NCI-H510A treated with DMSO at 0.1 percent for 48 hours (cell line): ENCODE results near the gene OPTN.
"Not testable (repeated sequence)": the region's sequence is repeated elsewhere in the genome, so short reads cannot be mapped to it uniquely, and the experiment has no call there.

Experiments
- DNase-seq: peaks from one replicate; lab custom pipeline; 2025; lab: John Stamatoyannopoulos, UW

OPTN gene

DNA sequence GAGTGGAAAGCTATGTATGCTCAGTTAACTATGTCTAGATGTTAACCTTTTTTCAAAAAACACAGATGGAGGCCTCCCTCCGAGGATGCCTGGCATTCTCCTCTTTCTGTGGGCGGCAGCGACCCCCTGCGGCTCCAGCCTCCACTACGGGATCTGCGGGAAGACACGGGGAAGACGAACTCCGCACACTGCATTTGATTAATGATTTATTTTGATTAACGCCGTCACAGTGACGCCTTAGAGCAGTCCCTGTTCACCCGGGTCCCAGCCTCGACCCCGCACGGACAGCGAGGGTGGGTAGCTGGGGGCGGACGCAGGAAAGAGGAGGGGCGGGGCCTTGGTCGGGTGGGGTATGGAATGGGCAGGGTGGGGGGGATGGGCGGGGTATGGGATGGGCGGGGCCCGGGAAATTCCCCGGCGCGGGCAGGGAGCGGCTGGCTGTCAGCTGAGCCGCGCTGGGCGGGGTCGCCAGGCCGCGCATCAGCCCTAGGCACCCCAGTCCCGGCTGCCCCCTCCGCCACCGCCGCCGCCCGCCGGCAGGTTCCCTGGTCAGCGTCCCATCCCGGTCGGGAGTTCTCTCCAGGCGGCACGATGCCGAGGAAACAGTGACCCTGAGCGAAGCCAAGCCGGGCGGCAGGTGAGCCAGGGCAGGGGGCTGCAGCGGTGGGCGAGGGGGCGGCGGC lies at the start of gene OPTN:
Gene OPTN, plus strand, starts transcription at position 498 of the 683 bp plus-strand sequence. CDS start 8,960 bp downstream, outside the sequence.
- DNase-seq: peak; percentile 79

- no peak for DNase-seq
Observed at GRCh38 chr10:13051126-13051694, 48.8 kb upstream of the OPTN start.

GRCh38 chr10:13053208-13053607 lies 46.8 kb upstream of the OPTN start:
- DNase-seq: not testable (repeated sequence)

DNA sequence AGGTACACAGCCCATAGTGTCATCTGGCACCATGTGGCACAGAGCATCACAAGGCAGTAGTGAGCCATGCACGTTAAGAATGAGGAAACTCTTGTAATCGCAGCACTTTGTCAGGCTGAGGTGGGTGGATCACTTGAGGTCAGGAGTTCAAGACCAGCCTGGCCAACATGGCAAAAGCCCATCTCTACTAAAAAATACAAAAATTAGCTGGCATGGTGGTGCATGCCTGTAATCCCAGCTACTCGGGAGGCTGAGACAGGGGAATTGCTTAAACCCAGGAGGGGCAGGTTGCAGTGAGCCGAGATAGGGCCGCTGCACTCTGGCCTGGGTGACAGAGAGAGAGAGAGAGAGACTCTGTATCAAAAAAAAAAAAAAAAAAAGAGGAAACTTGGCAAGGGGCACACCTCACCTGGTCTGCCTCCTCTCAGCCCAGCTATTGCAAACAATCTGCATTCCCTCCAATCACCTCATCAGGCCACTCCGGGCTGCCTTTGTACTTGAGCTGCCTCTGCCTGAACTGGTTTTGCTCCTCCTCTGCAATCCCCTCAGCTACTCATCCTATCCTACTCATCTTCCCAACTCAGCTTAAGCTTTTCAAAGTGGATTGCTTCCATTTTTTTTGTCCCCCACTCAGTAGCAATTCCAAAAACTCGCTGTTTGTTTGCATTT lies 46.0 kb upstream of the OPTN start:
- DNase-seq: peak; percentile 65

DNA sequence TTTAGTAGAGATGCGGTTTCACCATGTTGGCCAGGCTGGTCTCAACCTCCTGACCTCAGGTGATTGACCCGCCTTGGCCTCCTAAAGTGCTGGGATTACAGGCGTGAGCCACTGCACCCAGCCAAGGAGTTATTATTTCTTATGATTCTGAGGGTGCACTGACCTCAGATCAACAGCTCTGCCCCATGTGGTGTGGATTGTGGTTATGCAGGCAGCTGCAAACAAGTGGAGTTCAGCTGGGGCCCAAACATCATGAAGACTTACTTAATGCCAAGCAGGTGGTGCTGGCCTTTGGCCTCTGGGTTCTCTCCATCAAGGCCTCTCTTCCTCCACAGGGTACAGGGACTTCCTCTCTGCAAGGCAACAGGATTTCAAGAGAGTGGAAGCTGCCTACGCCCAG lies 45.1 kb upstream of the OPTN start:
- no peak for DNase-seq

GRCh38 chr10:13056456-13057077 lies 43.4 kb upstream of the OPTN start:
- DNase-seq: peak; percentile 22

- no peak for DNase-seq
Observed at GRCh38 chr10:13062803-13063202, 37.2 kb upstream of the OPTN start.

DNA sequence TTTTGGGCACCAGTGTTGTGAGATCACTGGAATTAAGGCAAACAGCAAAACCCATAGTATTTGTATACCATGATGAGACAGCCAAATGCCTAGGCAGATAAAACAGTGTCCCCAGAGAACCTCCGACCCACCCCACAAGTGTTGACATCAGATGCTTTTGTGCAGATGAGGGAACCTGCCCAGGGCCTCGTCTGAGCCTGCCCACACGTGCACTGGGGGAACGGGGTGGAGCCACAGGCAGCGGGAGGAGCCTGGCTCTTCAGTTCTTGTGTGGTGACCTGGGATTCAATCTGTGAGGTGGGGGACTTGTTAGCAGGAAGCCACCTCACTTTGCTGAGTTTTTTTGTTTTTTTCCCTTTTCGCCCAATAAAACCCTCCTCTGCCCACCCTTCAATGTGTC lies 33.4 kb upstream of the OPTN start:
- DNase-seq: no peak

DNA sequence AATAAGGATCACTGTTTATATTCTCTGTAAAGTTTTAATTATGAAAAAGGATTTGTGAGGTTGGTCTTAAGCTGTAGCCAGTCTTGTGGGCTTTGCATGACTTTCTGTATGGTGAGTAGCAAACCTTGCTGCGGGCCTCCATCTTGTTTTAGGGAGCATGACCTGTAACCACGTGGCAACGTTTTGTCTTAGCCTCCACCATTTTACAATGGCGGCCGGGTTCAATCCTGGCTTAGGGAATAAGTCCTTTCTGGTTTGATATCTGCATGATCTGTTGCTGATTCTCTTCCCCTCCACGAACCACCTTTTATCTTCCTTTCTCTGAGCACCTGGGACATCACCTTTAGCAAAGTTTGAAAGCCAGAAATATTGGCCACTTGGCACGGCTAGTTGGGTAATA lies 32.5 kb upstream of the OPTN start:
- no peak for DNase-seq

DNA sequence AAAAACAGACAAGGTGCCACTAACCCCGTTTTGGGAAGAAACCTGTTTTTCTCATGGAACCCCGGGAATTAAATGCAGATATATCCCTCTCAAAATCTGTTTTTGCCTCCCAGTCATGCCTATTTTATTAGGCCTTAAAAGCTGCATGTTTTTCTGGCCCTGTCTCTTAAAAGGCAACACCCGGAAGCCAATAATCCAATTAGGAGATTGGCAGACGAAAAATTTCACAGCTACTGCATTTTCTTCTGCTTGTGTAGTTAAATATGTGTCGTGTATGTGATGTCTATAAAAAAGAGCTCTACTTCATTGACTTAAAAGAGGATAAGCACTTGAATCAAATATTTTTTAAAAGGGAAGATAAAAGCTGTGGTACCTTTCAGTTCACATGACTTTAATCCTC lies 31.9 kb upstream of the OPTN start:
- no peak for DNase-seq

- no peak for DNase-seq
Observed at GRCh38 chr10:13068484-13068883, 31.5 kb upstream of the OPTN start.

DNA sequence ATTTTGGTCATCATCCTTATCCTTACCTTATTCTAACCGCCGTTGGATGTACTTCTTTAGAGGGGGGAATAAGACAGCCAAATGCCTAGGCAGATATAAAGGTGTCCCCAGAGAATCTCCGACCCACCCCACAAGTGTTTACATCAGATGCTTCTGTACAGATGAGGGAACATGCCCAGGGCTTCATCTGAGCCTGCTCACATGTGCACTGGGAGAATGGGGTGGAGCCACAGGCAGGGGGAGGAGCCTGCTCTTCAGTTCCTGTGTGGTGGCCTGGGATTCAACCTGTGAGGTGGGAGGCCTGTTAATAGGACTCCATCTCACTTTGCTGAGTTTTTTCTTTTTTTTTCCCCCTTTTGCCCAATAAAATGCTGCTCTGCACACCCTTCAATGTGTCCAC lies 27.6 kb upstream of the OPTN start:
- DNase-seq: no peak

DNA sequence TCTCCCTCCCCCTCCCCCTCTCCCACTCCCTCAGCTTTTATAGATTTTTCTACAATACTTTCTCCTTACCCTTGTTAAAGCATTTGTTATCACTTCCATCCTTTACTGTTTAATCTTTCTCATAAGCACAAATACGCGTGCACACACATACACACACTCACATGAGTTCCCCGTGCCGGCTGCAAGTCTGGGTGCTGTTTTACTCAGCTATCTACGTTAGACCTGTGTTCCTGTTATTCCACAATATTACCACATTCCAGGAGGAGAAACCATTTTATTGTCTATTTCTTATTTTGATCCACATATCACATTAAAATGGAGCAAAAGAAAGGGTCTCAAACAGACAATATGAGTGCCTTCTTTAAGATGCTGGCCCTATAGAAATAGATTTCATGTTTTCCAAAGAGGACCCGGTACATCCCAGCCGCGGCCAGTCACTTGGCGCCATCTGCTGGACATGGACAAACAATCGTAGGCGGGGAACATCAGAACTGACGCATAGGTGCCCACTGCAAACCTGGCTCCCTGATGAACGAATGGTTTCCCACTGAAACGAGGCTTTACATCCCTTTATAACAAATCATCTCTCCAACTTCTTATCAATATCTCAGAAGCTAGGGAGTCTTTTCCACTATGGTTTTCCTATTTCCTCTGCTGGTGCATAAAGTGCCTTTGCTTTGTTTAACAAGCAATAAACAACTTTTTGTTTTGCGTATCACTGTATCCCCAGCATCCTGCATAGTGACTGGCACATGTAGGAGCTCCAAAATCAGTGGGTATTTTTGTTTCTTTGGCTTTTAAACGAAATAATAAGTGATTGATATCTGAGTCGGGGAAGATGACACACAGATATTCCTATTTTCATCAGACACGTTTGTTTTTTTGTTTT lies 25.2 kb upstream of the OPTN start:
- DNase-seq: peak; percentile 83

DNA sequence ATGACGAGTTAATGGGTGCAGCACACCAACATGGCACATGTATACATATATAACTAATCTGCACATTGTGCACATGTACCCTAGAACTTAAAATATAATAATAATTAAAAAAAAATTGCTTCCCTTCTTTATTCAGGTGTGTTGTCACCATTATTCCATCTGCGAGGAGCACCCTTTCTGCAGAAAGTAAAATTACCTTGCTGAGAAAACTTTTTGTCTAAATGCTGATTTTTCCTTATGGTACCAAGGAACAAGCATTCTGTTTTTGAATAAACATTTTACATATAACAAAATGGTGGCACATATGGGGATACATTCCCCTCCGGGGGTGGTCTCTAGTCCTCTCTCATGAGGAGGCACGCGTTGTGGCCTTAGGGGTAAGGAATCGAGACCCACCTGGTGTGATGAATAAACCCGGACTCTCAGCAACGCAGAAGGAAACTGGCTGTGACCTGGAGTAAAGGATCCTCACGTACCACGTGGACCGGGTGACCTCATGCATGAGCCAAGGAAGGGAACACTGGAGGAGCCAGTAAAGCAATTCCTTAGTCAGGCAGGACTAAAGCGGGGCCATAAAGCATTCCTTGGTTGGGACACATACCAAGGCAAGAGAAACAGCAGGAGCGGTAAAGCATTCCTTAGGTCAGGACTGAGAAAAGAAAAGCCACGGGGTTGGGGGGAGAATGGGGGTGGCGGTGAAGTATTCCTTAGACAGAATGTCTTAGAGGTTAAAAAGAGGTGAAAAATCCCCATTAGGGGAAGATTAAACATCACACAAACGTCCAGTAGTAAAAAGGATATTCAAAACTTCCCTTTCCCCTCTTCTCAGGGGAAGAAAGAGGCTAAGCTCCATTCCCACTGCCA lies 20.8 kb upstream of the OPTN start:
- no peak for DNase-seq

DNA sequence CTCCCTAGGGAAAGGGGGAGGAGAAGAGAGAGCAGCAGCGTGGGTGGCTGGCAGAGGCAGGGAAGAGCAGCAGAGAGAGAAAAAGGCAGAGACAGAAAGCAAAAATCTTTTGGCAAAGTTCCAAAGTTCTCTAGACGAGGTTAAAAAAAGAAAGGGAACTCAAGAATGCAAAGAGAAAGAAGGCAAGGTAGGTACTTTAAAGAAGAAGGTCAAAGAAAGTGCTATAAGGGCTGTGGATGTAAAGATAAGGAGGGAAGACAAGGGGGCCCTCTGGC lies 20.2 kb upstream of the OPTN start:
- no peak for DNase-seq

DNA sequence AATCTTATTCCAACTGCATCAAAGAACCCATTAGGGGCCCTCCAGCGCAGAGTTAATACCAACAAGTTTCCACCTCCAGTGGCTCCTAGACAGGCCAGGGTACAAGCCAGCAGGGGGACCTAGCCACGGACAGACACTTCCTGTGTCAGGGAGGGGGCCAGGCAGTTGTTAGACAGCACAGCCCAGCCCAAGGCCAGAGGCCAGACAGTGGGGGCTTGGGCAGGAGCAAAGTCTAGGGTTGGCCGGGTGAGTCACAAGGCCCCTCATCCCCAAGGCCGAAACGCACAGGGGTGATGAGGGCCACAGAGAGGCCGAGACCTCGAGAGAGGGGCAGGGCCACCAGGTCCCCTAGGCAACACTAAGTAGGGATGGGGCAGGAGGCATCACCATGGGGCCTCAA lies 19.3 kb upstream of the OPTN start:
- DNase-seq: no peak

- DNase-seq: not testable (repeated sequence)
Observed at GRCh38 chr10:13083700-13084099, 16.3 kb upstream of the OPTN start.

GRCh38 chr10:13086056-13086455 lies 13.9 kb upstream of the OPTN start:
- DNase-seq: no peak

DNA sequence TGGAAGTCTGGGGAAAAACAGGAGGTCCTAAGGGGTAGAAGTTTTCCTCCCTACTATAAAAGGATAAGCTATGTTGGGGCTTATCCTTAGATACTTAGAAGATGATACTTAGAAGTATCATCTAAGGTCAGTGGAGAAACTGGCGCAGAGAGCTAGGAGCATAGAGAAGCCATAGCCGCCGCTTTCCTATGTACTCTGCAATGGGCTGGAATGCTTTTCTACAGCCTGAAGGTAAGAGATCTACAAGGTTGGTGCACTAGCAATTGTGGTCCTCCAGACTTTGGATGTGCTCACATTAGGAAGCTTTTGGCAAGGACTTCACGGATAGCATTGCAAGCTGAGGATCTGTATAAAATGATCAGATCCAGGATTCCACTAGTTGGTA lies 12.4 kb upstream of the OPTN start:
- DNase-seq: no peak

DNA sequence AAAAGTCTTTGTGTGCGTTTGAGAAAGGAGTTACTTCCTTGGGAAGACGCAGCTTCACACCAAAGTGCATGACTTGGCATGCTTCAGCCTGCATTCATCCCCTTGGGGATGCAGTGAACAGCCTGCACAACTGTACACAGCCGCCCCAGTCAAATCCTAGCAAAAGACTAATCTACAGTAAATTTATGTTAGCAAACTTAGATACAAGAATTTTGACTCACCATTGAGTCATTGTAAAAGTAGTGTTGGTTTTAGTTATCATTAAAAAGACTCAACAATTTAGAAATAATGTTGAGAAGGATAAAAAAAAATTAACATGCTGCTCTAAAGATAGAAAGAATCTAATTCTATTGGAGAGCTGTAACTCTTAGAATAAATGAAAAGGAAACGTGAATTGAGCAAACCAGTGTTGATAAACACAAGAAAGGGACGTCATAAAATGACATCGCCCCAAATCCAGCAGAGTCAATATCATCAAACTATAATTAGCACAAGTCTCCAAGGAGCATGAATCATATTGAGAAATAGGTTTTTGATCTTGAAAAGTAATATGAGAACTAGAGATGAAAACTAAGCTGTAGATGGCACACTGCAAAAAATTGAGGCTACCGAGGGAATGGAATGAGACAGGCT lies 11.9 kb upstream of the OPTN start:
- DNase-seq: no peak

DNA sequence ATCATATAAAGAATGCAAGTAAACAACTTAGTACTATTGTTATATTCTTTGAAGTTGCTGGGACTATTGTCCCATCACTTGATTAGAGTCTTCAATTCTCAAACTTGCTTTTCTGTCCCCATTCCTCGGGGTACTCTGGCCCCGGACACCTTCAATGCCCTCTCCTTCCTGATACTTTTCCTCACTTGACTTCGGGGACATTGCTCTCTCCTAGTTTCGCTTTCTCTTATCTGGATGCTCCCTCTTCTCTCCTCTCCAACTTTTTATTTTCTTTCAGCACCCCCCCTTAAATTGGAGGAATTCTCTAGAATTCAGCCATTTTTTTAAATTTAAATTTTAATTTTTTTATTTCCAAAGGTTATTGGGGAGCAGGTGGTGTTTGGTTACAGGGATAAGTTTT lies 10.6 kb upstream of the OPTN start:
- DNase-seq: no peak
